ENCODE measurements around the gene ATF6.

ATF6 gene

DNA sequence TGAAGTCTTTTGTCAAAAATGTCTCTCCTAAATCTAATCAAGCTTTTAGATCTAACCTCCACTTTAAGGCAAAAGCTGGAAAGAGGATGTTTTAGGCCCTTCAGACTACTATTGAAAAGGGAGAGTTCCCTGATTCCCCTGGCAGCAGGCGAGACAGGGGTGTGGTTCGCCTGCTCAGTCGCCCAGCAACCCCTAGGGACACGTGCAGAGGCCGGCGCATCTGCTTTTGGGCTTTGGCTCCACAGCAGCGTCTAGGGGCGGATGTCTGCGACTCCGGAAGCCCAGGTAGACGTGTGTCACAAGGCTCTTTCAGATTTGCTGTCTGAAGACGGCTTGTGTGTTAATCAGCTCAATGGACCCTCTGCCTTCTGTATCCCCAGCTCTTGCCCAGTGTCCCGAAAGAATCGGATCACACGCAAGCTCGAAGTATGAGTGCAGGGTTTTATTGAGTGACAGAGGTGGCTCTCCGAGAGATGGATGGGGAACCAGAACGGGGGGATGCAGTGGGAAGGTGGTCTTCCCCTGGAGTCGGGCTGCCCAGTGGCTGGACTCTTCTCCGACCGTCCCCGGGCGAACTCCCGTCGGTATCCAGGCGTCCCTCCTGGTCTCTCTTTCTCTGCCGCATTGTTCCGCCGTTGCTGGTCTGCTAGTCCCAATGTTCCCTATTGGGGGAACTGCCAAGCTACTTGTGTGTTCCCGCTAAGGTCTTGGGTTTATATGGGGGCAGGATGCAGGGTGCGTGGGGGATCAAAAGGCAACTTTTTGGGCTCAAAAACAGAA is 212.1 kb downstream of the ATF6 start:
- no peak for DNase-seq

DNA sequence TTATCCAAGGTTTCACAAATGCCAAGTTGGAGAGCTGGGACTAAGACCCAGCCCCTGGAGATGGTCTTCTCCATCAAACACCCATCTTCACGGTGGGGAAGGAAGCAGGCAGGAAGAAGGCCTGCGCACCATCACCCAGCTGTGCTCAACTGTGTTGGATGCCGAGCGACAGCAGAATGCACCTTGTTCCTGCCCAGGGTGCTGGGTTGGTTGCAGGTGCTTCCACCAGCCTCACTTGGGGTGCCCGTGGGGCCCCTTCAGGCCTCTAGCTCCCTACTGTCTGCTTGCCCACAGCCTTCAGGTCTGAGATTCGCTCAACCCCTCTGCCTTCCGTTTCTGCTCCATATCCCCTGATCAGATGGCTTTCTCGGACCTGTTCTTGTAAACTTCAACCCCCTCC is 215.0 kb downstream of the ATF6 start:
- DNase-seq: no peak

DNA sequence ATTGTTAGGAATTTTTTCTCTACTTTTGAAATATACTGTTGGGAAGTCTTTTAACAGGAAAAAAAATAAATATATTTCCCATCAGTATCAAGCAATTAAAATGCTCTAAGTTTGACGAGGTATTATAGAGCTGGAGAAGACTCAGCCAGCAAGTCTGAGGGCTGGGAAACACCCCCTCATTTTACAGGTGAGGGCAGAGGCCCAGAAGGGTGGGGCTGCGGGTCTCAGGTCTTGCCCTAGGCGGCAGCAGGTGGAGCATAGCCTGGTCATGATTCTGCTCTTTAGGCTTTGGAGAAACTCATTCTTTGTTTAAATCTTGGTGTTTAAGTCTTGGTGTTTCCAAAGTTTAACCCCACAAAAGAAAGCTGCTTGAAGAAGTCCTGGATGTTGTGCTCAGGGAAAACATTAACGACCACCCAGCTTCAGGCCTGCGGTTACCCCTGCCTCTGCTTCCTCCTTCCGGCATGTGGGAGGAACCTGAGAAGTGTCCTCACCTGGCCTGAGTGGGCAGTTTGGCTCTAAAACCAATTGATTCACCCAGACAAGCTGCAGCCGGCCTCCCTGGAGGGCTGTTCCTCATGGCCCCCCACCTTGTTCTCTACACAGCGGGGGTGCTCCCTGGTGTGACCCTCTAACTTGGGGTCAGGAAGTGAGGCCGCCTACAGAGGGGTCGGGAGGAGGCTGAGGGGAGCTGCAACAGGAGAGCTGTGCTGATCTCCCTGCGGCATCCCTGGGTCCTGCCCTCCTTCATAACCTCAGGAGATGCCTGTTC is 215.8 kb downstream of the ATF6 start:
- no peak for DNase-seq

DNA sequence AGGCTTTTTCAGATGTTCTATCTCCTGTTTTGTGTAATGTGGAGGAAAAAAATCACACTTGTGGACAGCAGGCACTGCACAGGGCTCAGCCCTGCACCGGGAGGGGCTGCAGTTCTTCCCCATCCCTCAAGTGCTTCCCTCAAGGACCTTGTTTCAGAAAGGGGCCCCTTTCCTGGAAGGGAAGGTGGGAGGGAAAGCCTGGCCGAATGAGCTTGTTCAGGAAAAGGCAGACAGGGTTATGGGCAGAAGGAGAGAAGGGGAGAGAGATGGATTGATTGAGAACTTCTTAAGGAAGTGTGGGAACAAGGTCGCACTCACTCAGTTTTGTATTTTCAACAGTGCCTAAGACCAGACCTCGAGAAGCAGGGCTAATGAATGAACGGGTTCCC is 216.4 kb downstream of the ATF6 start:
- DNase-seq: no peak

DNA sequence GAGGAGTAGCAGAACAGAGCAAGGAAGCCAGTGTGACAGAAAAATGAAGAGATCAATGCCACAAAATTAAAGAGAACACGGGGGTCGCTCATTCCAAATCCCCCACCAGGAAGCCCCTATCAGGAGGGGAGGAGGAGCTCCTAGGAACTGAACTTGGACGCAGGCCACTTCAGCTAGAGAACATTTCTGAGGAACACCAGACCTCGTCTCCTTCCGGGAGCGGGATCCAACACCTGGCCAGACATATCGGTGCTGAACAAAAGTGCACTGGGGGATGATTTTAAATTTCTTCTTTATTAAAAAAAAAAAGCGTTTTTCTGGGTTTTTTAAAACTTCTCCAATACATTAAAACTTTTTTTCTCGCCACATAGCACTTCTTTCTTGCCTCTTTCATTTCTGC is 216.8 kb downstream of the ATF6 start:
- DNase-seq: no peak

DNA sequence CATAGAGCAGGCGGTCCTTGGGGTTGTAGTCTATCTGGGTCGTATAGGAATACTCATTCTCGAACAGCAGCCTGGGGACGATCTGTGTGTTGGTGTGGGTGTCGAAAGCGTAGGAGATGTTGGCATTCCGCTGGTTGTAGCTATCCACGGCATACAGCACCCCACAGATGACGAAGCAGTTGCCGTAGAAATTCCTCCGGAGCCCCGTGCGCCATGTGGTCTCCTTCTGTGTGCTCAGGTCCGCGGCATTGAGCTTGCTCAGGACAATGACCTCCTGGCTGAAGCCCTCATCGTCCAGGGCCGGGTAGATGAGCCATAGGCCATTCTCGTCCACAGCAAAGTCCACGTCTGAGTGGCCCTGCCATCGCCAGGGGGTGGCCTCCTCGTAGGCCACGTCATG is 217.6 kb downstream of the ATF6 start:
- no peak for DNase-seq

DNA sequence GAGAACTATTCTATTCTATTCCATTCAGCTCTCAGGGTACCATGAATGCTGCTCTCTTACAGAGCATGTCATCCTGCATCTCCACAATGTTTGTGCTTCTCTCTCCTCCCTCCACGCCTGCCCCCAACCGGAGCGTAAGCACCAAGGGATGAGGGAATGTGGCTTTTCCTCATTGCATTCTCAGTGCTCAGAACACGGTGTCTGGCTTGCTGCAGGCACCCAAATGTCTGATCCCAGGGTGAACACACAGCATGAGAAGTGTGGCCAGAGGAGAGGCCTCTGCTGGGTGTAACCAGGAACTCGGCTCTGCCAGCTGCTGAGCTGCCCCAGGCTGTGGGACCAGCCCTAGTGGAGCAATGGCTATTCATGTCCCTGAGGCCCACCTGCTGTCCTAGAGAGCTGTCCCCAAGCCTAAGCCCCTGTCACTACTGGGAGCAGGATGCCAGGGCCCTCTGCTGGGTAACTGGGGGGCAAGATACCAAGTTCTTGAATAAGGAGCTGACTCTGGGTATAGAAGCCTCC is 219.2 kb downstream of the ATF6 start:
- no peak for DNase-seq

DNA sequence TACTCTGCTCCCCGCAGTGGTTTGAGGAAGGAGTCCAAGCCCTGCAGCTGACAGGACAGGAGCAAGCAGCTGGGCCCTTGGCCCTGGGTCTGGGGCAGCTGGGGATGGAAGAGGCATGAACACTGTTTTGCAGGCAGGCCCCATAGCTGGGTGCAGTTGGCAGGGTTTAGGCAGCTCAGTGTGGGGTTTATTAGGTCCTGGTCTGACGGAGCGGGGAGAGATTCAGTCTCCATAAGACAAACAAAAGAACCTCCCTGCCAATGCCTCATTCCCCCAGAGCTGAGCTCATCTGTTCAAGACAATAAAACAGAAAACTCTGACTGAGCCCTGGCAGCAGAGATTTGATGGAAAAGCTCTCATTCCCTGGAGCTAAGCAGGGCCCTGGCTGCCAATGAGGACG is 220.2 kb downstream of the ATF6 start:
- no peak for DNase-seq

DNA sequence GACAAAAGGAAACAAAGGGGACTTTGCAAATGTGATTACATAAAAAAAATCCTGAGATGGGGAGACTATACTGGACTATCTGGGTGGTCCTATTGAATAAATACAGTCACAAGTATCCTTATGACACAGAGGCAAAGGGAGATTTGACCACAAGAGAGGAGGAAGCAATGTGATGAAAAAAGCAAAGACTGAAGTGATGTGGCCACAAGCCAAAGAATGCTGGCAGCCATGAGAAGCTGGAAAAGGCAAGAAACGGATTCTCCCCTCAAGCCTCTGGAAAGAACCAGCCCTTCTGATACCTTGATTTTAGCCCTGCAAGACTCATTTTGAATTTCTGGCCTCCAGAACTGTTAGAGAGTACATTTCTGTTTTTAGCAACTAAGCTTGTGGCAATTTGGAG is 221.2 kb downstream of the ATF6 start:
- no peak for DNase-seq

DNA sequence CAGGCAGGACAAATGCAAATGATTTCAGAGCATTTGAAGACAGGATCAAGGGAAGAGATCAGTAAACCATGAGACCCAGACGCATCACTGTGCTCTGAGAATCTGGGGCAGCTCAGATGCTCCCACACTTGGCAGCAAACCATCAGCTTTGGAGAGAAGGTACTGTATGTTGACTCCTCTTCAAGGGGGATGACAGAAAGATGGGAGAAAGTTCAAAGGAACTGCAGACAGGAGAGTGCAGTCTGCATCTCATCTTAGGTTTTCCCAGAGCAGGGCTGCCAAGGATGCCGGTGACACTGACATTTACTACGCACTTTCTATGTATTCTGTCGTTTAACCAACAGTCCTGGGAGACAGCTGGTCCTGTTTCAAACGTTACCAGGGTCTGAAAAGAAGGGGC is 221.8 kb downstream of the ATF6 start:
- DNase-seq: no peak

DNA sequence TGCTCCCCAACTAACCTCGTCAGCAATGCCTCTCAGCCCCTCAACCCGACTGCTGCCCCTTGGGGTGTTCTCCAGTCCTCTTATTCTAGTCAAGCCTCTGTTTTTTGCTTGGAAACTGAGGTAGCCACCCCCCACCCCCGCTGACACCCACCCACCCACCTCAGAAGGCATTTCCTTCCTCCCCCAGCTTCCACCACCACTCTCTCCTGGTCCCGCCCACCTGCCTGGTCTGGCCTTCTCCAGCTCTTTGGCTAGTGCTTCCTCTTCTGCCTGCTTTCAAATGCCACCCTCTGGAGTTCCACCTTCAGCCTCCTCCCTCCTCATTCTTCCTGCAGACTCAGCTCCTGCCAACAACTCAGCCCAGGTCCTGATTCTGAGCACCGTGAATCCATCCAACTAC is 222.3 kb downstream of the ATF6 start:
- no peak for DNase-seq

DNA sequence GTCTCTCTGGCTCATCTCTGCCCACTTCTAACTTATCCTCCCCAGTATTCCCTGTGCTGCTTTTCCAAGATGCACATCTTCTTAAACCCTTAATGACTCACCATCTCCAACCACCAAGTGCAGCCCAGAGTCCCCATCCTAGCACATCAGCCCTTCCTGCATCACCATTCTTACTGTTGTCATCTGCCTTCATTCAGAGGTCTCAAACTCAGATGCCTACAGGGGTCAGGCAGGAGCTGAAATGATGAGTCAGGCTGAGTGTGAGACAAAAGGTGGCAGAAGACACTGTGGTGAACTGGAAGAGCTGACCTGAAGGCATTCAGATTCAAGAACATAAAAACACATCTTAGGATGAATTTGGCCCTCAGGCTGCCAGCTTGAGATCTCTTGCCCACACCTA is 223.0 kb downstream of the ATF6 start:
- no peak for DNase-seq

DNA sequence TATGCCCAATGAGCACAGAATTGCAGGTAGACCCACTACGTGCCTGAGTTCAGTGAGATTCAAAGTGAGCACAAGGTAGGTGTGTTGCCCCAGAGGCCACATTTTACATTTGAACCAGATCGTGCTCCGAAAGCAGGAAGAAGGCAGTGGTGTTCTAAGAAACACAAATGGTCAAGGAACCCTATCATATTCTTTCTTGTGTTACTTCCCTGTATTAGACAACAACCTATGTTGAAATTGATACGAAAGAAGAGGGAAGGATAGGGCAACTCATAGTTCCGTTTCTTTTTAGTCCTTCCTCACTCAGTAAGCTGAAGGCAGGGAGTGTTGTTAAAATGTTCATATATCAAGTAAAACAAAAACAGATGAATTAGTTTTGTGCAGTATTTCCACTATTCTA is 223.7 kb downstream of the ATF6 start:
- no peak for DNase-seq

DNA sequence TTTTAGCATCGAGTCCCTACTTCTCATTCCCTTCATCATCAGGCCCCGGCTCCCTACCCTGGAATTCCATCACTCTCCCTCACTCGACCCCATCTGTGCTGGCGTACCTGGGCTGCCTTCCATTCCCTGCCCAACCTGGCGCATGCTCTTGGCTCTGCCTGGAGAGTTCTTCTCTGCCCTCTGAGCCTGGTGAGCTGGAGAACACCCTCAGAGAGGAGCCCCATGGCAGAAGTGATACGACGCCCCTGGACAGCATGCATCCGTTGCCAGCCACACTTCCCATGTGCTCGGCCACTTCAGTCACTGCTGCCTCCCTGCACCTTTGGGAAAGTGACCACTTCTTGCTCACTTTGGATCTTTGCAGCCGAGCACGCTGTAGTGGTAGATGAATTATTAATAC is 227.5 kb downstream of the ATF6 start:
- no peak for DNase-seq

DNA sequence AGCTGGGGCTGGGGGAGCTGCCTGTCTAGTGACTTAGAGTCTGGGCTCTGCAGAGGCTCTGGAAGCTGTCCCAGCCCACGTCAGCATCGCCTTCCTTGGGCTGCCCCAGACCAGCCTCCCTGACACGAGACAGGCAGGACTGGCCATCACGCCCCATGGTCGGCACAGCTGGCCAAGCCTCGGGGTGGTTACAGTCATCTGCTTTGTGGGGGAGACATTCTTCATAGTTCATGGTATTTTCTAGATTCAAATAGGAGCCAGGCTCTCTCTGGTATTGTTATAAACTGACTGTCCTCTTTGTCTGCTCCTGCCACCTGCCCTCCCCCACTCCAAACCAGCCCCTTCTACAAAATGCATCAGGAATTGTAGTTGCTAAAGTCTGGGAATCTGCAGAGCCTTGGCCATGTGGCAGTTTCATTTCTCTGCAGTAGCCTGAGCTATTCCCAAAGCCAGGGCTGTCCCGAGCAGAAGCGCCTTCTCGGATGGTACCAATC is 228.1 kb downstream of the ATF6 start:
- DNase-seq: no peak

DNA sequence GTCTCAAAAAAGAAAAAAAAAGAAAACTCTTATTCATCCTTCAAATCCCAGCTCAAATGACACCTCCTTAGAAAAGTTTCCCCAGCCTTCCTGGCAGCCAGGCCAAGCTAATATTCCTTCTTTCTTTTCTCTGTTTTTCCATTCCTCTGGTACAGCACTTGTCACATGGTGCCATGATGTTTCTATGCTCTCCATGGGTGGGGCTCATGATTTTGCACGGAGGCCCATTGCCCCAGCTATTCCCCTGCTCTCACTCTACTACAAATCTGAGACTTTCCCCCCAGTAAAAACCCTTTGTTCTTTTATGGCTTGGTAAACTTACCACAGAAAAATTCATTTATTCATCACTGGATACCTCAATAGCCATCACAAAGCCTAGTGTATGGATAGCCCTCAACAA is 231.0 kb downstream of the ATF6 start:
- no peak for DNase-seq

DNA sequence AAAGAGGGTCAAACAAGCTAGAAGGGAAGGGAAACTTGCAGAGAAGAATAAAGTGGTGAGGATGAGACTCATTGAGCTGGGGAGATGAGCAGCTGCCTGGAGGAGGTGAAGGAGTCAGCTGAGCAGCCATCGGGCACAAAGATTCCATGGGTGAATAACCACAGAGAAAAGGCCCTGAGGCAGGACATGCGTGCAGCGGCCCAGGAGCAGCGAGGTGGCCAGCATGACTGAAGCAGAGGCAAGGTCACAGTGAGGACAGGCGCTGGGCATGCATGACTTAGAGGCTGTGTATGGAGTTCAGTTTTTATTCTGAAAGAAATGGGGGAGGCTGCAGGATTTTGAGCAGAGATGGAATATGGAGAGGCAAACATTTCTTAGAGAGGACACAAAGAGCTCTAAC is 232.7 kb downstream of the ATF6 start:
- DNase-seq: no peak

DNA sequence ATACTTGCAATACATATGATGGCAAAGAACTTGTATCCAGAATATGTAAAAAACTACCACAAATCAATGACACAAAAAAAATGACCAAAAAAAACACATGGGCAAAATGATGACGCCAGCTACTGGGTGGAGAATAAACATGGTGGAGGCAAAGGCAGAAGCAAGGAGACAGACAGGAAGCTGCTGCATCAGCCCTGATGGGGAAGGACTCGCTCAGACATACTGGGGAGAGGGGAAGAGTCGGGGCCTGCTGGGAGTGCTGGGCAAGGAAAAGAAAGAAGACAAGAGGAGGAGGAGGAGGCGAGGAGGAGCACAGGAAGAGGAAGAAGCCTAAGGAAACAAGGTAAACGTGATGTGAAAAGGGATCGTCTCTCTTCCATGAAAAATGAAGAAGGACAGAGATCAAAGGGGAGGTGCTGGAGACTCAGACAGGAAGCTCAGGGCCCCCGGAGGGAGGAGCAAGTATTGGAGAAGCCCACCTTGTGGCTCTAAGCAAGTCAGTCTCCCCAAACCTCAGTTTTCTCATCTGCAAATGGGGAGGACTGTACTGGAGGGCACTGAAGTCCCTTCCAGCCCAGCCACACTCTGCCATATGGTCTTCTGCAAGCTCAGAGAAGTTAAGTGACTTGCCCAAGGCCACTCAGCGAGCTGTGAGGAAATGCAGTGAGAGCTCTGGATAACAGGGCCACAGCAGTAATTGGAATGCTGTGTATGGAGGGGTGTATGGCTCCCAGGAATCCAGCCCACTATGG is 233.4 kb downstream of the ATF6 start:
- no peak for DNase-seq

DNA sequence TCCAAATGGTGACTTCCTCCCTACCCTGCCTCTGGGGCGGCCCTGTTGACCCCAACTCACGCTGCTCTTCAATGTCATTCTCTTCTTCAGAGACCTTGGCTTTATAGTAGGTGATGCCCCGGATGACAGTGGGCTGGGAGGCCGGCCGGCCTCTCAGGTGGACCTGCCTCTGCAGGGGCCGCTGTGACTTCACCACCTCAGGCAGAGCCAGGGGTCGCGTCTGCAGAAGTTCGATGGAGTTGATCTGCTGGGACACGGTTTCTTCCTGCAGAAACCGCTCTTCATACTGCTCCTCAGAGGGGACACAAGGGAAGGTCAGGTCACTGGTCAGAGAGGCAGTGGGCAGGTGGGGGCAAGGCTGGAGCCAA is 233.9 kb downstream of the ATF6 start:
- DNase-seq: no peak

DNA sequence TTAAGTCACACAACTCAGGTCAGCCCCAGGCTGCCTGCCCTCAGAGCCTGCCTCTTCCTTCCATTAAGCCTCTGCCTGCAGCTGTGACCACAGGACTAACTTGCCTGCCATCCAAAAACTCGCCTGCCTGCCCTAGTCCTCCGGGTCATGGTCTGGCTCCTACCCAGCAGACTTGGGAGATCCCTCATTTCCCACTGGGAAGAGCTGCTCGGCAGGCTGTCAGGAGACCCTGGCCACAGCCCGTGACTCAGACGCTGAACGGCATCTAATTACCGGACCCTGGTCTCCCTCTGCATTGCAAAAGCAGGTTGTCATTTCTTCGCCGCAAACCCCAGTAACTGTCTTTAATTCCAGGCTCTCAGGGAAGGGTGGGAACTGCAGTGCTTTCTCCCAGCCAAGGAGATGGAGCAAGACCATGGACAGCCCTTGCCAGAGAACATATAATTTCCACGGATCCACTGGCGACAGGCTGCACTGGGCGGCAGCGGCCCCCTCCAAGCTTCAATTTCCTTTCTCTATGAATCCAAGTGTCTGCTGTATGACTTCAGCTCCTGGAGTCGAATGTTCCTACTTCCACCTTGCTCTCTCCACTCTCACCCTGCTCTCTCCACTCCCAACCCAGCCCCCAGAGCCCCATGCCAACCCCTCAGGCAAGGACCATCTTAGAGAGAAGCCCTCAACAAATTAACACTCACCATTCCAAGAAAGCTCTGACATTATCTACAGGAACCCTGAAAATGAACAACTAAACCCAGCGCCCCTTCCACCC is 237.1 kb downstream of the ATF6 start:
- DNase-seq: no peak

DNA sequence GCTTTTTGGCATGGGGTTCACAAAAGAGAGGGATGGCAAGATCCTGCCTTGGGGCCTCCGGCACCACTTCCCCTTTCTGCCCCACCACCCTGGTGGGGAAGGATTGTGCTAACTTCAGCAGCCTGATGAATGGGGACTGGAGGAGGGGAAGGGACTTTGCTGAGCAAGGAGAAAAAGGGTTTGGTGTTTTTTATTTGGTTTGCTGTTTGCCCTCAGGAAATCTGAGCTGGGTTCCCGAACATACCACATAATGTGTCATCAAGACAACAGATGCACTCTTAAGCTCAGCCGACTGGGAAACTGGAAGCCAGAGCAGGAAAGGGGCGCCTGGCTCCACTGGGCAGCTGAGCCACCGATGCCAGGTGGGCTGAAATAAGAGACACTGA is 237.7 kb downstream of the ATF6 start:
- DNase-seq: no peak

DNA sequence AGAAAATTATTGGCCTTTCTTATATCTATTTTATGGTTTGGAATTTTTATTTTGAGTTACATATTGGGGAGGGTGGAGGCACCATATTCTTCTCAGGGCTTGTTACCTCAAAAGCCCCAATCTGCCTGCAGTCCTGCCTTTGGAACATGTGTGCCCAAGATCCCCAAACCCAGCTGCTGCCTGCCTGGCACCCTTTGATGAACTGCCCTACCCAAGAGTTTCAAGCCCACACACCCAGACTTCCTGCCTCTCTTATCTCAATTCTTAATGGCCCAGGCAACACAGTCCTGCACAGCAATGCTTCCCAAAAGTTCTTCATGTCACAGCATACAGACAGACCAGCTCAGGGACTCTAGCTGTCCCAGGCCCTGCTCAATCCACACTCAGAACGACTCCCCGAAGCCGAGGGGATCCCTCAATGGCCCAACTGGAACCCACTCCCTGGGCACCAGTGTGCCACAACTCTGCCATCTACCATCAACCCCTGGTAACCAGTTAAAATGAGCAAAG is 238.4 kb downstream of the ATF6 start:
- DNase-seq: no peak

DNA sequence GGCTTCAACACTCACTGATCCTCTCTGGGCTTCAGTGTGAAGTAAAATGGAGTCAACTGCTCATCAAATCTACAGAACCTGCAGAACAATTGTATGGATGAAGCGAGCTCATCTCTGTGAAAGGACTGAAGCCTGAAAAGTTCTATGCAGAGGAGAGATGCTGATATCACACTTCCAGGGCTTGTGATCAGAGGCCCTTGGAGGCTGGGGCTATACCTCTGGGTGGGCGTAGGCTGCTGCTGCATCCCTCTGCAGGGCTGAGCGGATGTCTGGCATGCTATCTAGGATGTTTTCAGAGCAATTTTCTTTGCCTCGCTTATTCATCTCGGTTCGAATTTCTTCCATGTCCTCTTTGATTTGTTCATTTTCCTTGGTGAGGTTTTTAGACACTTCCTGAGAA is 240.0 kb downstream of the ATF6 start:
- no peak for DNase-seq

Data from activated naive CD4-positive, alpha-beta T cell treated with anti-CD3 and anti-CD28 coated beads, Interleukin-2, amount 50 U/mL, for 16 hours (primary cell).